ENCODE measurements around the gene ANKUB1. TPM values are rescaled to one million over a fixed set of nuclear protein-coding genes. Genes with fewer than 3 reads are reported as not detected.

The ANKUB1 gene
- total and polyA plus RNA-seq, 10 donors, result 0.03 to 0.10 TPM; not detected in 8

GRCh38 chr3:149726716-149727407, 65.5 kb downstream of the ANKUB1 start:
- H3K36me3 ChIP-seq, result no peaks in the 10 kb centered on the region
- no peak for TF ChIP-seq POLR2A (IDR thresholded peaks at IDR 0.05)
- no peak for TF ChIP-seq POLR2AphosphoS5 (IDR thresholded peaks at IDR 0.05)
- TF ChIP-seq, protein P1, sequence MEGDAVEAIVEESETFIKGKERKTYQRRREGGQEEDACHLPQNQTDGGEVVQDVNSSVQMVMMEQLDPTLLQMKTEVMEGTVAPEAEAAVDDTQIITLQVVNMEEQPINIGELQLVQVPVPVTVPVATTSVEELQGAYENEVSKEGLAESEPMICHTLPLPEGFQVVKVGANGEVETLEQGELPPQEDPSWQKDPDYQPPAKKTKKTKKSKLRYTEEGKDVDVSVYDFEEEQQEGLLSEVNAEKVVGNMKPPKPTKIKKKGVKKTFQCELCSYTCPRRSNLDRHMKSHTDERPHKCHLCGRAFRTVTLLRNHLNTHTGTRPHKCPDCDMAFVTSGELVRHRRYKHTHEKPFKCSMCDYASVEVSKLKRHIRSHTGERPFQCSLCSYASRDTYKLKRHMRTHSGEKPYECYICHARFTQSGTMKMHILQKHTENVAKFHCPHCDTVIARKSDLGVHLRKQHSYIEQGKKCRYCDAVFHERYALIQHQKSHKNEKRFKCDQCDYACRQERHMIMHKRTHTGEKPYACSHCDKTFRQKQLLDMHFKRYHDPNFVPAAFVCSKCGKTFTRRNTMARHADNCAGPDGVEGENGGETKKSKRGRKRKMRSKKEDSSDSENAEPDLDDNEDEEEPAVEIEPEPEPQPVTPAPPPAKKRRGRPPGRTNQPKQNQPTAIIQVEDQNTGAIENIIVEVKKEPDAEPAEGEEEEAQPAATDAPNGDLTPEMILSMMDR (IDR thresholded peaks at IDR 0.05 in 8 of 11, conservative IDR thresholded peaks at IDR 0.05 in 3 of 11), result no peak
- H3K9me3 ChIP-seq, result peaks cover 0 to 10% (median 1%) of the 10 kb centered on the region in 8 donors
- H3K4me3 ChIP-seq, result no peak overlapping the region
- H3K27me3 ChIP-seq (replicated peaks in 1 of 7), result no peaks in the 10 kb centered on the region
- H3K4me1 ChIP-seq, result no peaks in the 10 kb centered on the region
- no peak overlapping the region for H3K27ac ChIP-seq
- intact Hi-C loops (cut with DNase I; ENCODE audit: low total_unique reads), result no loop called here
- no peak for DNase-seq
- WGBS, 5 donors, result 74 to 97% (median 79%) methylated on average over 2 of the region's 2 CpGs

GRCh38 chr3:149723781-149724180, 68.6 kb downstream of the ANKUB1 start:
- Histone ChIP-seq H3K4me1 (no peaks in the 10 kb centered on the region), H3K9me3 (peaks cover 2 to 31% (median 19%) of the 10 kb centered on the region in 8 donors), H3K4me3 (no peak overlapping the region), H3K27ac (no peak overlapping the region), H3K27me3 (replicated peaks in 1 of 7) (no peaks in the 10 kb centered on the region), H3K36me3 (no peaks in the 10 kb centered on the region)
- TF ChIP-seq POLR2AphosphoS5 (IDR thresholded peaks at IDR 0.05) (no peak), POLR2A (IDR thresholded peaks at IDR 0.05) (no peak)
- TF ChIP-seq, protein P1 (IDR thresholded peaks at IDR 0.05 in 8 of 11, conservative IDR thresholded peaks at IDR 0.05 in 3 of 11), result no peak
- no peak for DNase-seq
- intact Hi-C loops (cut with DNase I; ENCODE audit: low total_unique reads), result no loop called here

DNA sequence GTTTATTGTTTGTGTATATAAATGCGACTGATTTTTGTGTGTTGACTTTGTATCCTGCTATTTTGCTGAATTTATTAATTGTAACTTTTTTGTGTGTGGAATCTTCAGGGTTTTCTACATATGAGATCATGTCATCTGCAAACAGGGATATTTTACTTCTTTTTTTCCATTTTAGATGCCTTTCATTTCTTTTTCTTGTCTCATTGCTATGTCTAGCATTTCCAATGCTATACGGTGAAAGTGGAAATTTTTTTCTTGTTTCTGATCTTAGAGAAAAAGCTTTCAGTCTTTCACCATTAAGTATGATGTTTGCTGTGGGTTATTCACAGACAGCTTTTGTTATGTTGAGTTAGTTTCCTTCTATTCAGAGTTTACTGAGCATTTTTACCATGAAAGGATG, 71.4 kb downstream of the ANKUB1 start:
- Histone ChIP-seq H3K27me3 (replicated peaks in 1 of 7) (no peaks in the 10 kb centered on the region), H3K4me3 (no peak overlapping the region), H3K4me1 (no peaks in the 10 kb centered on the region), H3K27ac (no peak overlapping the region), H3K36me3 (no peaks in the 10 kb centered on the region), H3K9me3 (peaks cover 2 to 31% (median 19%) of the 10 kb centered on the region in 8 donors)
- intact Hi-C loops (cut with DNase I; ENCODE audit: low total_unique reads), result no loop called here
- TF ChIP-seq, protein P1 (IDR thresholded peaks at IDR 0.05 in 8 of 11, conservative IDR thresholded peaks at IDR 0.05 in 3 of 11), result no peak
- no peak for TF ChIP-seq POLR2AphosphoS5 (IDR thresholded peaks at IDR 0.05)
- TF ChIP-seq POLR2A (IDR thresholded peaks at IDR 0.05), result no peak
- 93 to 98% (median 94%) methylated on average over 2 of the region's 2 CpGs for WGBS, 5 donors
- DNase-seq, result no peak

DNA sequence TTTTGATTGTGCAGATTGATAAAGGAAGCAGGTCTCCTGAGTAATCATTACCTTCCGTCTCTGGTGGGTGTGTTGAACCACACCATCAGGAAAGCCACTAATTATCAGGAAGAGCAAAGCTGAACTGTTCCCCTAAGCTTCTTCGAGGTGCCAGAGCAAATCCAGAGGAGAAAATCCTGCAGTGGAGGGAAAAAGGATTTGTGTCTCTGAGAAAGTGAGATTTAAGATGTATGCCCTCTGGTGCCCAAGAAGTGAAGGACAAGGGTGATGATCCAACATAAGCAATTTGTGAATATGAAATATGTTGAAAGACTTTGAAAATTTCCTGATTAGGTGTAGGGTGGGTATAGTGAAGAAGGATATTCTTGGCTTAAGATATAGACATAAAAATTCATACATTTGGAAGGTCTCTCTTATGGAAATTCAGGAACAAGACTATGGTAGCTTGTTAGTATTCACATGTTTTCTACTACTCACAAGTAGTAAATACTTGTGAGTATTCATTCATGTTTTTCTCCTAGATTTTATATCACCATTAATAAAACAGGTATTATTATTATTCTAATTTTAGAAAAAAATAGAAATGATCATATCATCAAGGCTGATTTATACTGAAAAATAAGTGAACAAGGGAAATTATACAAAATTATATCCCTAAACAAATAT, 74.8 kb downstream of the ANKUB1 start:
- Histone ChIP-seq H3K27me3 (replicated peaks in 1 of 7) (no peaks in the 10 kb centered on the region), H3K9me3 (peaks cover 2 to 26% (median 19%) of the 10 kb centered on the region in 8 donors), H3K4me1 (no peaks in the 10 kb centered on the region), H3K27ac (peak overlapping the region in 2 of 8 donors; percentile 17 to 23), H3K4me3 (peak overlapping the region in 4 of 8 donors; percentile 10 to 45 (median 26)), H3K36me3 (no peaks in the 10 kb centered on the region)
- 18 to 27% (median 26%) methylated on average over 2 of the region's 2 CpGs for WGBS, 5 donors
- DNase-seq, result no peak
- intact Hi-C loops (cut with DNase I; ENCODE audit: low total_unique reads), result loop anchor here (5.0 kb wide), 1 partner anchor 205 kb away; no protein-coding TSS in a partner anchor
- TF ChIP-seq, protein P1 (IDR thresholded peaks at IDR 0.05 in 8 of 11, conservative IDR thresholded peaks at IDR 0.05 in 3 of 11), result peak; percentile 36 to 82 (median 67)
- no peak for TF ChIP-seq POLR2AphosphoS5 (IDR thresholded peaks at IDR 0.05)

All from spleen (tissue), 11 donors.